GM18519 (cell line): Measurements from ENCODE around the gene TCF7.
A peak's percentile ranks its signal among the peaks of the same experiment; 100 is the strongest.

ENCODE experiments used
- ATAC-seq: cut with Tn5 transposase; IDR thresholded peaks from one replicate; pipeline ENCODE4 v1.9.1; 2021; ENCODE audit warnings: mild to moderate bottlenecking, moderate library complexity; ENCODE audit not compliant: unreplicated experiment, low FRiP score

TCF7 gene

DNA sequence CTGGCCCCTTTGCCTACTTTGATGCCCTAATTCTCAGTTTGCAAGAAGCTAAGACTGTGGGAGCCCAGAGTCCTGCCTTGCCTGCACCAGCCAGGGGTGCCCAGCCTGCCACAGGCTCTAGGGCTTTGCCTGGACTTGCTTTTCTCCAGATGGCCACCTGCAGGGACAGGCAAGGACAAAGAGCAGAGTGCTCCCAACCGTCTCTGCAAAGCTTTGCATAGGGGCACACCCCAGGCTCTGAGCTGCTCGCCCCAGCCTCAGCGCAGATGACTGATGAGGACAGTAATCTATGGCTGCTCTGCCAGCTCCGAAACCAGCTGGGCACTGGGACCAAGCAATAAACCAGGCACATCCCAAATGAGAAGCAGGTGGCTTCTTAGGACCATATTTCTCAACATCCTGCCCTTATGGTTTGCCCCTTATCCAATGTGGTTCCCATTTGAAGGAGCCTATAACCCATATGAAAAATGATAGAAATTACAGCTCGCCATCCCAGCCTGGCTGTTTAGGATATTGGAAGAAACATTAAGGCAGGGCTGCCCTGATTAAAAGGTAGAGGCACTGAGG lies 25.4 kb upstream of the TCF7 start:
- no peak for ATAC-seq

DNA sequence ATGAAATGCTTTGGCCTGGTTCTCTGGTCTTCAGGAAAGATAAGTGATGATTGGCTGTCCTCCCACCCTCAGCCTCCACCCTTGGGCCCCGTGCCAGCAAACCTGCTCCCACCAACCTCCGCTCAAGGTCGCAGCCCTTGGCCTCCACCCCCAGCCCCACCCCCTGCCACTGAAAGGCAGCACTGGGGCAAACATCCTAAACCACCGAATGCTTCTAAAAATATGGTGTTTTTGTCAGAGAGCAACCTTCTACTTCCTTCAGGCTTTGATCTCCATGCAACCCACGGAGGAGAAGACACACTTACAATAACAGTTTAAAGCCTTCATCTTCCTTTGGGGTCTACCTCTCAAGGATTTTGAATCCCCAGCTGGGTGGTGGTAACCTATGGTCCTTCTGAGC lies 24.0 kb upstream of the TCF7 start:
- ATAC-seq, result no peak

- no peak for ATAC-seq
Measured at GRCh38 chr5:134091626-134092121, 22.8 kb upstream of the TCF7 start.

- no peak for ATAC-seq
Measured at GRCh38 chr5:134092875-134093274, 21.6 kb upstream of the TCF7 start.

DNA sequence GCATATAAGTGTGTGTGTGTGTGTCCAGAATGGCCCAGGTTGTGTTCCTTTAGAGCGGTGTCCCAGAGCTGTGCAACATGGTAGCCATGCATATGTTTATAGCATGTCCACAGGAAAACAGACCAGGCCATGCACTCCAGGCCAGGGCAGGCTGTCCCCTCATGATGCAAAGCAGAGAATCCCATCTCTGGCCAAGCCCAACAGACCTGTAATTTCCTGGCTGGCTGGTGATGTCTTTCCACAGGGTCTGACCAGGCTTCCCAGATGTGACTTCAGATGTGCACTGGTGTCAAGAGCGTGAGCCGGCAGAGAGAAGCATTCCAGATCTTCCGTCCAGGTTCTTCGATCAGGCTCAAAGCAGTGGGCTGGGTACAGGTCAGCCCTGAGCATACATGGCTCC lies 21.1 kb upstream of the TCF7 start:
- no peak for ATAC-seq

- ATAC-seq, result no peak
Measured at GRCh38 chr5:134095293-134095692, 19.2 kb upstream of the TCF7 start.

DNA sequence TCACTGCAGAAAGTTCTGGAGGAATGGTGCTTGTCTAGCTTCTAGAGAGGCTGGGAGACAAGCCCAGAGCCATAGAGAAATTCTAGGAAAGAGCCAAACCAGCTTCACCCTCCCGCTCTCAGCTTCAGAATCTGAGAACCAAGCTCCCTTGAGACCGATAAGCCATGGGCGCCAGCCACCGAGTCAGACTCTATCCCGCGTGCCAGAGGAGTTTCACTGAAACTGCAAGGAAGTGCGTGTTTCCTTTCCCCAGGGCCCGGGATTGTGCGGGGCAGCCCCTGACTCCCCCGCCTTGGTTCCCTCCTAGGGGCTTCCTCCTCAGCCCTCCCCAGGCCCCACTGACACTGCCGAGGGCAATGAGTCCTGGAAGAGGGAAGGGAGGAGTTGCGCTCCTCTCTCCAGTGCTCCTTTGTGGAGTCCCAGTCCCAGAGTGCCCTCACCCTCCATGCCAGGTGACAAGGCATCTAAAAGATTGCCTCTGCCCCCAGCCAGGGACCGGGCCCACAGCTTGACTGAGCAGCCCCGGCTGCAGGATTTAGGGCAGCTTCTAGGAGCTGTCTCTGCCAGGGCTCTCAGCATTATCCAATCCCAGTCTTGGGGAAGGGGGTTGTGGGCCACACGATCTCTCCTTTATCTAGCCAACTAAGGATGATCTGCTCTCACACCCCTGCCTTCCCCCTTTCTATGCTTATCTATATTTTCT lies 18.4 kb upstream of the TCF7 start:
- no peak for ATAC-seq

DNA sequence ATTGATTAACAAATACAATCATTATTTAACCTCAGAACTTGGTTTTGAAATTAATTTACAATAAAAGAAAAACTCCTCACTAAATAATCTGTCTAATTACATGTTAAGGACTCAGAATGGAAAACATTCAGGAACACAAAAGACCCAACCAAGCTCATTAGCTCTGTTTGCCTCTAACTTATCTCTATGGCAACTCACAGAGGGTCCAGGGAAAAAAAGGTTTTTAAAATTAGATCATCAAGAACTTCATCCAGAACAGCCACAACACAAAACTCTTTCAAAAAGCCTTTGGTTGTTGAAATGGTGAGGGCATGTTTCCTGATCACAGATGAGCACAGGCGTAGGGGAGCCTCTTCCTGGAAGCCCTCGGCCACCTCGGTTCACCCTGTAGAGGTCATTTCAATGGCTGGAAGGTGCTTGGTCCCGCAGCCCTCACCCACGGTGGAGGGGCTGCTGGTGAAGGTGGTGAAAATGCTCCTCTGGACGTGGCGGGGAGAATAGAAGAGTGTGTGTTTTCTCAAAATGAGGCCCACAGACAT lies 17.2 kb upstream of the TCF7 start:
- ATAC-seq, result no peak

DNA sequence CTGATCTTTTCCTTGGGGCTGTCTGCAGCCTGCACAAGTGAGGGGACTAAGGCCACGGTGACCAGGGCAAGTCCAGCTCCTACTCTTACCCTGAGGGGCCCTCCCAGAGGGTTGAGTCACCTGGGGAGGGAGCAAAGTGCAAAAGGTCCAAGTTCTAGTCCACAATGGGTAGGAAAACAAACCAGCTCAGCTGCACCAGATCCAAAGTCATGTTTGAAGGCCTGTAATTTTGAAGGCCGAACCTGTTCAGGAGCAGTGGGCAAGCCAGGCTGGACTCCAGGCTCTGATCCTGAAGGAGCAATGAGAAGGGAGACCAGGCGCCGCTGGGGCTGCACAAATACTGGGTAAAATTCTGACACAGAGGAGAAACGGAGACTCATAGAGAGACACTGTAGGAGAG lies 15.8 kb upstream of the TCF7 start:
- ATAC-seq, result no peak

DNA sequence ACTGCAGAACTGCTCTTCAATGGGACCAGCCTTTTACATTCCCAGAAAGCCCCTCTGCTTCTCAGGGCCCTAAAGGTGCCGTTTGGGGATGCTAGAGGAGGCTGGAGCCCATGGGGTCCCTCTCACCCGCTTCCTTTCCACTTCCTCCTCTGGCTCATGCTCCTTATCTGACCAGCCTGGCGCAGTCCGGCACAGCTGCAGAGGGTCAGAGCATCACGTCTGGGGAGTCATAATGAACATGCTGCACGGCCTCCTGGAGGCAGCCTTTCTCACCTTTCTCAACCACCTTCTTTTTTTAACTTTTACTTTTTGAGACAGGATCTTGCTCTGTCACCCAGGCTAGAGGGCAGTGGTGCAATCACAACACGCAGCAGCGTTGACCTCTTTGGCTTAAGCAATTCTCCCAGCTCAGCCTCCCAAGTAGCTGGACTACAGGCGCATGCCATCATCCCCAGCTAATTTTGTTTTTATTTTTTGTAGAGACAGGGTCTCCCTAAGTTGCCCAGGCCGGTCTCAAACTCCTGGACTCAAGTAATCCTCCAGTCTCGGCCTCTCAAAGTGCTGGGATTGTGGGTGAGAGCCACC lies 15.1 kb upstream of the TCF7 start:
- ATAC-seq, result no peak

DNA sequence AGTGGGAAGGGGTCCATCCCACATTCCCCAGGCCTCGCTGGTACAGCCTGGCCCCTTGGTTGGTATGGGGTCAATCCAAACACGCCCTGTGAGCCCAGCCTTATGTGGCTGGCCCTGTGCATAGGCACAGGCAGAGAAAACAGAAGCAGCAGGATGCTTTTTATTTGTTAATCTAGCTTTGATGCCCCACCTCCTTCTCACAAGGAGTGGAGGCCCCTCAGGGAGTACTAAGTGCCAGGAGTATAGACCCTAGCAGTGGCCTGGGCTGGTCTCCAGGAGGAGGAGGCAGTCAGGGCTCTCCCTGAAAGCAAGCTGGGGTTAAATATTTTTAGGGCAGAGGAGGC lies 14.6 kb upstream of the TCF7 start:
- no peak for ATAC-seq

DNA sequence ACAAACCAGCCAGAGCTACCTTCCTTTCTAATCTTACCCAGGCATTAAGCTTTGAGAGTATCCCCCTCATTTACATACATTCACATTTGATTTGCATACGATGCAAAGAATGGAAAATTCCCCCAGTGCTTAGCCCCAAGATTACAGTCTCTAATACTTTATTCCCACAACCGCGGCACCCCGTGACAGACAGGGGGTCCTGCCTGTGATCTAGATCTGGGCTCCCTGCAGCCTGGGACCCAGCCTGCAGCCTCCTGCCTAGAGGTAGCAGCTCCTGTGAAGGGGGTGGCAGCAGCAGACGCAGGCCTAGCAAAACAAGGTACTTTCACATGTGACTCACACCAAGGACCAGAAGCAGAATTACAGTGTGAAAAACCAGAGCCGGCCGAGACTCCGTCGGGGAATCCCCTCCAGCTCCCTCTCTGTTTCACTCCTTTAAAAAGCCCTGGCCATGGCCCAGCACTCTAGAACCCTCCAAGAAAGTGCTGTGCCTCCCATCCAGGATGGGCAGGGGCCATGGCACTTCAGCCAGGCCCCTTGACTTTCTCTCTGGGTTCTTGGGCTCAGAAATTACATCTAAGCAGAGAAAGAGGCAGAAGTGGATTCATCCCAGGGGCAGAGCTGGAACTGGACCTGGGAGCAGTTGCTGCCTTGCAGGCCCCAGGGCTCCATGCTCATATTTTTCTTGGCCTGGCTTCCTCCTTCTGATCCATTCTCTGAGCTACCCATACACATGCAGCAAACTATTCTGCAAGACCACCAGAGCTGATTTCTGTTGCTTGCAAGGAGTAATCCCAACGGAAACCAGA lies 14.0 kb upstream of the TCF7 start:
- peak; percentile 87 for ATAC-seq

DNA sequence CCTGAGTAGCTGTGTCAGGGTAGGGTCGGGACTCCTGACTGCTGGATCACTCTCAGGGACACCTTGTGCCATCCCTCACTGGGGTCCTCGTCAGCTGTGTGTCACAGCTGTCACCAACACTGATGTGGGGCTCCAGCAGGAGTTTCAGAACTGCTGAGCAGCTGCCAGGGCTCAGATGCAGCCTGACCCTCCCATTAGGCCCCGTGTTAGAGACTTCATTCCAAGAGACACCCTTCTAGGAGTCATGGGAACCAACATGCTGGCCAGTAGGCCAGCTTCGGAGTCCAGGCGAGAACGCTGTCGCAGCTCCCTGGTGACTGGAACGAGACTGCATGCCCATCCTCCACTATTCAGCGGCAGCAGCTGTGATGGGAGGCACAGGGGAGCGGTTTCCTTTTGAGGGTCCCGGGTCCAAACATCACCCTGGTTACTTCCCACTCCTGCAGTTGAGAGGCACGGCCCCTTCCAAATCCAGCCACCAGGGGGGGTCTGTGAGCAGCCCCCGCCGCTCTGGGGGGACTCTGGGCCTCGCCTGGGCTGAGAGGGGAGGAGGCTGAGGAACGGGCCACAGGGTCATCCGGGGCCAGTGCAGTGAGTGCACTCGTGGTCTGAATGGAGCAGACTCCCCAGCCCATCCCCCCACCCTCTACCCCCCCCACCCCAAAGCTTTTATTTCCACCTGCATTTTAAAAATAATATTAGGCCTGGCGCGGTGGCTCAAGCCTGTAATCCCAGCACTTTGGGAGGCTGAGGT lies 12.6 kb upstream of the TCF7 start:
- ATAC-seq, result no peak

DNA sequence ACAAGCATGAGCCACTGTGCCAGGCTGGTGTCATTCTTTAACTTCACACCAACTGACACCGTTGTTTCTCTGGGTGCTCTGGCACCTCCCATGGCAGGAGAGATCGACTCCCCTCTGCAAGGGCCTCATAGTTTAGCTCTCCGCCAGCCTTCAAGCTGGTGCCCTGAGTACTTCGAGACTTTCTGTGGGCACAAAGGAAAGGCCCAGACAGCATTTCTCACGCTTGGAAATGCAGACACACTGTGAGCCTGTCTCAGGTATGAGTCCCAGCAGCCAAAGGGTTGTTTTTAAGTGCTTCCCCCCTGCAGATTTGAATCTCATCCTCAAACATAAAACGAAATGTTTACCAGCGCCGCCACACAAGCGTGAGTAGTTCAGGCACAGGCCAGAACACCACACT lies 11.1 kb upstream of the TCF7 start:
- ATAC-seq, result no peak

DNA sequence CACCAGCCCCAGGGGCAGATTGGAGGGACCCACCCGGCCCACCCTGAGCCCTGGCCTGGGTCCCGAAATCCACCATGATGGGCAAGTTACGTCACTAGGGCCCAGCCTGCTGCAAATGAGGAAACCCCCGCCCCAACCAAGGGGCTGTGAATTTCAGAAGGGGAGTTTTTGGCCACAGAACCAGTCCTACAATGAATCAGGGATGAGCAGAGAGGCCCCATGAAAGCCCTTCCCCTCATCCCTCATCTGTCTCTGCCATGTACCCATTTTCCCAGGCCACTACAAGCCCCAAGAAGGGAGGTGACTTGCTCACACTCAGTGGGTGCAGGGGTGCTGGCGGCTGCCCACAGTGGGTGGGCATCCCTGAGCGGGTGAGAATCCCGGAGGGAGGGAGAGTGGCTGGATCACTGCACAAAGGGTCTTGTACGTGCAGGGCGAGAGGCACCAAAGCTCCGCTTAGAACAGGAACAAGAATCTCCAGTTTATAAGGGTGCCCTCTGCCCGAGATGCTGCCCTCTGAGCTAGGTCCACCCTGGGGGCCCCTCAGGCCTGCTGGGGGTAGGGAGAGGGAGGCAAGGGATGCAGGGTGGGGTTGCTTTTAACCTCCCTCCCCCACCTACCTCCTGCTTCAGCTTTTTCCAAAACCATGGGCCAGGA lies 10.4 kb upstream of the TCF7 start:
- no peak for ATAC-seq

GRCh38 chr5:134106991-134107701 lies 7.3 kb upstream of the TCF7 start:
- ATAC-seq, result no peak

DNA sequence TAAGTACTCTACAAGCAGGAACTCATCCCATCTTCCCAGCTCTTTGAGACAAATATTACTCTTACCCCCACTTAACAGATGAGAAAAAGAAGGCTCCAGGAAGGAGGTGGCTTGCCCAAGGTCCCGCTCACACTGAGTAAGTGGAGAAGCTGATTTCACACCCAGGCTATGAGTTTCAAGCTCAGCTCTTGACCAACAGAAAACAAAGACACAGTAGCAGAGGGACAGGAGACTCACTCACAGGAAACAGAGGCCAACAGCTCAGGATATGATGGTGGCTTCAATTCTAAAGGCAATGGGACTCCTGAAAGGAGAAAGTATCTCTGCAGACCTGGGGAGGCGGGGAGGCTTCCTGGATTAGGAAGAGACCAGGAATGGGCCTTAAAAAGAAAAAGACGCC lies 6.7 kb upstream of the TCF7 start:
- no peak for ATAC-seq

GRCh38 chr5:134110382-134110781 lies 4.1 kb upstream of the TCF7 start:
- ATAC-seq, result no peak
